B cell (primary cell): ENCODE results near the gene AGBL3. TPM values are rescaled to one million over a fixed set of nuclear protein-coding genes. Genes with fewer than 3 reads are reported as not detected.

Experiments used
- ATAC-seq: fragments of 200-7000 bp; cut with Tn5 transposase; one replicate; pipeline ENCODE4 v1.10.0; 2021; ENCODE audit warnings: low read depth, mild to moderate bottlenecking, moderate number of reproducible peaks, moderate library complexity
- CTCF ChIA-PET: fragments of 350-600 bp; sonication (Branson Sonifier 250); formaldehyde crosslinking; loops from one replicate; lab custom pipeline; 2021; ENCODE audit warnings: antibody characterized with exemption, inconsistent platforms; lab: Charles Lee
- POLR2A ChIA-PET: fragments of 350-600 bp; sonication (Branson Sonifier 250); formaldehyde crosslinking; loops from one replicate; lab custom pipeline; 2021; ENCODE audit warnings: antibody characterized with exemption; lab: Charles Lee
- DNase-seq: peaks from one replicate; pipeline ENCODE4 v3.0.0; 2013
- H2AFZ ChIP-seq: 2 replicates; pipeline ENCODE4 v1.6.1; 2012; ENCODE audit warnings: mild to moderate bottlenecking, low read depth, low read length; ENCODE audit not compliant: insufficient read depth, poor library complexity, severe bottlenecking
- H3K27ac ChIP-seq, 2 donors: 1 replicate in 1 of 2; 2 replicates in 1 of 2; pipeline ENCODE4 v1.5.1; 2012 to 2013; ENCODE audit warnings: low read length in 2 of 2, mild to moderate bottlenecking in 2 of 2, moderate library complexity in 1 of 2
- H3K27me3 ChIP-seq, 4 experiments: fragments of 200-600 bp in 1 of 4; sonication (generic) in 1 of 4; replicated peaks in 1 of 4; 1 replicate in 2 of 4; 2 replicates in 2 of 4; pipeline versions ENCODE4 v1.6.1 to v1.7.0; 2013 to 2016; ENCODE audit warnings: low read length in 3 of 4, mild to moderate bottlenecking in 2 of 4, mixed read lengths in 1 of 4, moderate library complexity in 1 of 4; ENCODE audit not compliant: insufficient read depth in 4 of 4, control insufficient read depth in 3 of 4; ENCODE audit errors: control extremely low read depth in 1 of 4
- H3K36me3 ChIP-seq, 2 experiments: replicated peaks in 1 of 2; 1 replicate in 1 of 2; 2 replicates in 1 of 2; pipeline versions ENCODE4 v1.6.1 to v1.7.1; 2013; ENCODE audit warnings: low read length in 1 of 2; ENCODE audit not compliant: insufficient read depth in 2 of 2, control insufficient read depth in 1 of 2; ENCODE audit errors: control extremely low read depth in 1 of 2, extremely low read depth in 1 of 2
- H3K4me1 ChIP-seq, 2 donors: fragments of 200-600 bp in 1 of 2; sonication (generic) in 1 of 2; 1 replicate in 1 of 2; 2 replicates in 1 of 2; pipeline versions ENCODE4 v1.5.1 to v1.6.1; 2013 to 2017; ENCODE audit warnings: low read length in 2 of 2; ENCODE audit not compliant: control insufficient read depth in 2 of 2, insufficient read depth in 2 of 2
- H3K4me2 ChIP-seq: replicated peaks from 2 replicates; pipeline ENCODE3; 2012; ENCODE audit warnings: mild to moderate bottlenecking, low read depth, low read length; ENCODE audit not compliant: poor library complexity, severe bottlenecking
- H3K4me3 ChIP-seq, 5 experiments: fragments of 200-600 bp in 1 of 5; sonication (generic) in 1 of 5; 1 replicate in 3 of 5; 2 replicates in 2 of 5; pipeline versions ENCODE4 v1.5.1 to v1.7.0; 2011 to 2016; ENCODE audit warnings: low read length in 4 of 5, mild to moderate bottlenecking in 4 of 5, low read depth in 2 of 5, control low read depth in 1 of 5, moderate library complexity in 1 of 5; ENCODE audit not compliant: insufficient read depth in 1 of 5; ENCODE audit errors: control extremely low read depth in 1 of 5, extremely low read depth in 1 of 5
- H3K79me2 ChIP-seq: fragments of 200-600 bp; sonication (generic); one replicate; pipeline ENCODE4 v1.6.0; 2016; ENCODE audit warnings: low read length; ENCODE audit not compliant: control insufficient read depth, insufficient read depth
- H3K9ac ChIP-seq: fragments of 200-600 bp; sonication (generic); 2 replicates; pipeline ENCODE4 v1.6.1; 2017; ENCODE audit warnings: mild to moderate bottlenecking, low read length, moderate library complexity
- H3K9me3 ChIP-seq, 3 donors: one replicate each; pipeline versions ENCODE4 v1.6.1 to v1.7.1; 2013; ENCODE audit warnings: low read length in 2 of 3; ENCODE audit not compliant: control insufficient read depth in 2 of 3, insufficient read depth in 1 of 3; ENCODE audit errors: control extremely low read depth in 1 of 3
- H4K20me1 ChIP-seq: 2 replicates; pipeline ENCODE4 v1.6.0; 2012; ENCODE audit warnings: mild to moderate bottlenecking, low read length; ENCODE audit not compliant: insufficient read depth, control insufficient read depth, poor library complexity, severe bottlenecking
- H3K27ac Mint-ChIP-seq: one replicate; pipeline ENCODE4 v1.8.0; 2021; ENCODE audit warnings: mixed read lengths
- H3K27me3 Mint-ChIP-seq: one replicate; pipeline ENCODE4 v1.8.0; 2021; ENCODE audit warnings: mixed read lengths
- H3K4me1 Mint-ChIP-seq: one replicate; pipeline ENCODE4 v1.8.0; 2021; ENCODE audit warnings: mixed read lengths
- H3K4me3 Mint-ChIP-seq: one replicate; pipeline ENCODE4 v1.8.0; 2021; ENCODE audit warnings: mixed read lengths
- H3K9me3 Mint-ChIP-seq: one replicate; pipeline ENCODE4 v1.8.0; 2022; ENCODE audit warnings: mixed read lengths; ENCODE audit not compliant: insufficient read depth
- CTCF ChIP-seq: fragments of 200-600 bp; IDR thresholded peaks from one replicate; pipeline ENCODE4 v1.8.0; 2022; ENCODE audit warnings: antibody characterized with exemption, mild to moderate bottlenecking
- EZH2 ChIP-seq: IDR thresholded peaks from 2 replicates; pipeline ENCODE4 v1.6.1; 2012; ENCODE audit warnings: borderline replicate concordance, low read depth, mild to moderate bottlenecking, moderate library complexity, low read length; ENCODE audit not compliant: insufficient read depth, poor library complexity, severe bottlenecking
- WGBS: methylation state at CpG from one replicate; pipeline ENCODE4 v1.1.5; 2013; ENCODE audit warnings: missing lambda C conversion rate; ENCODE audit not compliant: insufficient coverage; 5-methylcytosine and 5-hydroxymethylcytosine counted together
- intact Hi-C: fragments of 100-400 bp; cut with micrococcal nuclease; formaldehyde crosslinking; loops from one replicate; pipeline ENCODE4 v1.10.0; 2022
- polyA plus RNA-seq: library from polyadenylated mRNA; depleted of rRNA; stranded (reverse); fragments of >200 nt; gene quantifications from 2 replicates; pipeline ENCODE4 v1.2.3, GENCODE V29; 2012
- total RNA-seq, 2 donors: library from RNA; stranded (reverse); fragments of 120-200 nt in 1 of 2; gene quantifications; 1 replicate in 1 of 2; 2 replicates in 1 of 2; pipeline versions ENCODE4 v1.2.3 to v1.2.4, GENCODE V29; 2013 to 2022

The AGBL3 gene
- total and polyA plus RNA-seq, 2 donors (not counting 1 experiment from before 2014, with no cell fraction given), result 0.51 to 10.9 TPM

GRCh38 chr7:135001390-135002165, 15.3 kb downstream of the AGBL3 start:
- Mint-ChIP-seq H3K4me1 (no peaks in the 10 kb centered on the region), H3K27ac (no peak overlapping the region), H3K9me3 (no peaks in the 10 kb centered on the region), H3K27me3 (no peaks in the 10 kb centered on the region), H3K4me3 (no peak overlapping the region)
- H3K79me2 ChIP-seq, result no peaks in the 10 kb centered on the region
- CTCF ChIA-PET, result interaction anchor here (1.3 kb wide), 1 partner anchor 16 kb away, joined by 3 read pairs; no protein-coding TSS in a partner anchor
- H3K36me3 ChIP-seq, result no peaks in the 10 kb centered on the region
- no peak overlapping the region for H3K27ac ChIP-seq
- TF ChIP-seq CTCF (no peak), EZH2 (no peak)
- H3K9me3 ChIP-seq, result no peaks in the 10 kb centered on the region
- no peak overlapping the region for H2AFZ ChIP-seq
- 100% methylated on average over 1 of the region's 1 CpG for WGBS
- no peak for DNase-seq
- no peak for ATAC-seq
- no peak overlapping the region for H3K9ac ChIP-seq
- H3K4me2 ChIP-seq, result no peak overlapping the region
- POLR2A ChIA-PET, result no interaction called here
- H3K4me1 ChIP-seq, result no peaks in the 10 kb centered on the region
- H4K20me1 ChIP-seq, result no peaks in the 10 kb centered on the region
- intact Hi-C loops, result no loop called here
- H3K27me3 ChIP-seq, result no peaks in the 10 kb centered on the region
- H3K4me3 ChIP-seq, result no peak overlapping the region

- Histone ChIP-seq H4K20me1 (no peaks in the 10 kb centered on the region), H3K27ac (no peak overlapping the region), H3K79me2 (no peaks in the 10 kb centered on the region), H3K4me3 (no peak overlapping the region), H3K36me3 (no peaks in the 10 kb centered on the region), H3K4me1 (no peaks in the 10 kb centered on the region), H2AFZ (no peak overlapping the region), H3K9me3 (no peaks in the 10 kb centered on the region), H3K9ac (no peak overlapping the region), H3K4me2 (no peak overlapping the region), H3K27me3 (no peaks in the 10 kb centered on the region)
- POLR2A ChIA-PET, result no interaction called here
- TF ChIP-seq EZH2 (no peak), CTCF (no peak)
- peaks cover 2% of the 10 kb centered on the region for H3K27me3 Mint-ChIP-seq
- H3K4me3 Mint-ChIP-seq, result no peak overlapping the region
- DNase-seq, result no peak
- H3K9me3 Mint-ChIP-seq, result peaks cover 4% of the 10 kb centered on the region
- no peak for ATAC-seq
- no peak overlapping the region for H3K27ac Mint-ChIP-seq
- CTCF ChIA-PET, result no interaction called here
- no peaks in the 10 kb centered on the region for H3K4me1 Mint-ChIP-seq
- intact Hi-C loops, result no loop called here
These were observed 25.9 kb downstream of the AGBL3 start for GRCh38 chr7:135012229-135012628.
